Tibial nerve (tissue), 4 donors: Measurements from ENCODE around the gene ATG12. TPM values are rescaled to one million over a fixed set of nuclear protein-coding genes. Genes with fewer than 3 reads are reported as not detected.

Experiments used
- DNase-seq, 2 donors: peaks; one replicate each; pipeline ENCODE4 v3.0.0-alpha.2; 2019; ENCODE audit warnings: low spot score in 2 of 2
- H3K27ac ChIP-seq, 4 donors: fragments of 200-600 bp; sonication (generic) in 3 of 4; one replicate each; pipeline ENCODE4 v1.5.1; 2017 to 2019; ENCODE audit warnings: mild to moderate bottlenecking in 1 of 4
- H3K27me3 ChIP-seq, 2 donors: fragments of 200-600 bp; sonication (generic) in 1 of 2; one replicate each; pipeline versions ENCODE4 v1.5.1 to v1.6.0; 2017 to 2019
- H3K36me3 ChIP-seq, 3 donors: fragments of 200-600 bp; sonication (generic); one replicate each; pipeline ENCODE4 v1.5.1; 2018 to 2019
- H3K4me1 ChIP-seq, 4 donors: fragments of 200-600 bp; sonication (generic) in 3 of 4; one replicate each; pipeline ENCODE4 v1.5.1; 2017 to 2019
- H3K4me3 ChIP-seq, 4 donors: fragments of 200-600 bp; sonication (generic) in 3 of 4; one replicate each; pipeline ENCODE4 v1.5.1; 2017 to 2019; ENCODE audit warnings: mild to moderate bottlenecking in 1 of 4, moderate library complexity in 1 of 4
- H3K9me3 ChIP-seq, 4 donors: fragments of 200-600 bp; sonication (generic) in 3 of 4; one replicate each; pipeline ENCODE4 v1.5.1; 2017 to 2019
- CTCF ChIP-seq, 5 experiments: fragments of 200-600 bp in 3 of 5; fragments of 450-650 bp in 2 of 5; sonication (generic) in 3 of 5; IDR thresholded peaks; one replicate each; pipeline ENCODE4 v1.5.1; 2016 to 2019; ENCODE audit warnings: antibody characterized with exemption in 5 of 5, mild to moderate bottlenecking in 3 of 5, moderate library complexity in 2 of 5
- EP300 ChIP-seq, 2 donors: sonication (generic); formaldehyde crosslinking; IDR thresholded peaks; one replicate each; pipeline ENCODE4 v1.6.1; 2017; ENCODE audit warnings: antibody characterized with exemption in 2 of 2, mild to moderate bottlenecking in 1 of 2
- POLR2A ChIP-seq, 2 donors: fragments of 450-650 bp; IDR thresholded peaks; one replicate each; pipeline ENCODE4 v1.6.1; 2017; ENCODE audit warnings: antibody characterized with exemption in 2 of 2, mild to moderate bottlenecking in 2 of 2, moderate library complexity in 2 of 2
- WGBS, 2 donors: methylation state at CpG; one replicate each; pipeline ENCODE4 v1.1.5; 2018; 5-methylcytosine and 5-hydroxymethylcytosine counted together
- total RNA-seq, 4 donors: library from RNA; depleted of rRNA; stranded (reverse); fragments of >200 nt; gene quantifications; one replicate each; pipeline ENCODE4 v1.1.0, GENCODE V29; 2016

ATG12 gene
- total RNA-seq, 4 donors from 2014 or later = 36.0 to 68.1 (median 49.7) TPM

- peaks cover 0 to 14% (median 0%) of the 10 kb centered on the region in 3 donors for H3K36me3 ChIP-seq
- no peaks in the 10 kb centered on the region for H3K27me3 ChIP-seq
- TF ChIP-seq CTCF (IDR thresholded peaks at IDR 0.05) = no peak
- TF ChIP-seq POLR2A (IDR thresholded peaks at IDR 0.05) = no peak
- no peak for TF ChIP-seq EP300 (IDR thresholded peaks at IDR 0.05)
- WGBS, 2 donors = 75% methylated on average over 1 of the region's 1 CpG
- no peak overlapping the region for H3K4me3 ChIP-seq
- peaks cover 0 to 7% (median 0%) of the 10 kb centered on the region in 4 donors for H3K4me1 ChIP-seq
- no peak for DNase-seq
- H3K27ac ChIP-seq = no peak overlapping the region
- H3K9me3 ChIP-seq = no peaks in the 10 kb centered on the region
Observed at GRCh38 chr5:115801984-115802383, 39.4 kb downstream of the ATG12 start.

- Histone ChIP-seq H3K27ac (no peak overlapping the region), H3K36me3 (peaks cover 0 to 12% (median 0%) of the 10 kb centered on the region in 3 donors), H3K9me3 (no peaks in the 10 kb centered on the region), H3K4me1 (peaks cover 0 to 7% (median 0%) of the 10 kb centered on the region in 4 donors), H3K27me3 (no peaks in the 10 kb centered on the region), H3K4me3 (no peak overlapping the region)
- DNase-seq = no peak
- WGBS, 2 donors = 88 to 92% methylated on average over 2 of the region's 2 CpGs
- TF ChIP-seq EP300 (IDR thresholded peaks at IDR 0.05) (no peak), CTCF (IDR thresholded peaks at IDR 0.05) (no peak), POLR2A (IDR thresholded peaks at IDR 0.05) (no peak)
Observed at GRCh38 chr5:115801152-115801551, 40.2 kb downstream of the ATG12 start.

GRCh38 chr5:115800108-115800507 is 41.3 kb downstream of the ATG12 start:
- Histone ChIP-seq H3K4me3 (no peak overlapping the region), H3K27ac (no peak overlapping the region), H3K36me3 (peaks cover 0 to 5% (median 0%) of the 10 kb centered on the region in 3 donors), H3K9me3 (no peaks in the 10 kb centered on the region), H3K27me3 (no peaks in the 10 kb centered on the region), H3K4me1 (peaks cover 0 to 7% (median 0%) of the 10 kb centered on the region in 4 donors)
- DNase-seq = no peak
- TF ChIP-seq POLR2A (IDR thresholded peaks at IDR 0.05) = no peak
- TF ChIP-seq EP300 (IDR thresholded peaks at IDR 0.05) = no peak
- TF ChIP-seq CTCF (IDR thresholded peaks at IDR 0.05) = no peak
- 78 to 87% methylated on average over 2 of the region's 2 CpGs for WGBS, 2 donors

- Histone ChIP-seq H3K27ac (no peak overlapping the region), H3K36me3 (no peaks in the 10 kb centered on the region), H3K9me3 (no peaks in the 10 kb centered on the region), H3K4me1 (peaks cover 0 to 7% (median 0%) of the 10 kb centered on the region in 4 donors), H3K4me3 (no peak overlapping the region), H3K27me3 (no peaks in the 10 kb centered on the region)
- 56 to 59% methylated on average over 2 of the region's 2 CpGs for WGBS, 2 donors
- peak in 1 of 2 donors; percentile 33 for DNase-seq
- TF ChIP-seq EP300 (IDR thresholded peaks at IDR 0.05) (peak in 1 of 2 donors; percentile 28), CTCF (IDR thresholded peaks at IDR 0.05) (no peak), POLR2A (IDR thresholded peaks at IDR 0.05) (no peak)
Observed at GRCh38 chr5:115798252-115798651, 43.1 kb downstream of the ATG12 start.

- H3K9me3 ChIP-seq = no peaks in the 10 kb centered on the region
- H3K36me3 ChIP-seq = no peaks in the 10 kb centered on the region
- TF ChIP-seq CTCF (IDR thresholded peaks at IDR 0.05) (no peak), EP300 (IDR thresholded peaks at IDR 0.05) (no peak), POLR2A (IDR thresholded peaks at IDR 0.05) (no peak)
- peaks cover 0 to 7% (median 0%) of the 10 kb centered on the region in 4 donors for H3K4me1 ChIP-seq
- no peak overlapping the region for H3K4me3 ChIP-seq
- no peaks in the 10 kb centered on the region for H3K27me3 ChIP-seq
- DNase-seq = no peak
- WGBS, 2 donors = 86 to 91% methylated on average over 3 of the region's 3 CpGs
- H3K27ac ChIP-seq = no peak overlapping the region
Observed at GRCh38 chr5:115796656-115797055, 44.7 kb downstream of the ATG12 start.
